Rectal smooth muscle tissue (tissue), 1 donor: ENCODE measurements around the gene PNMA5.
A peak's percentile ranks its signal among the peaks of the same experiment; 100 is the strongest.
"Not testable (repeated sequence)": the region's sequence is repeated elsewhere in the genome, so short reads cannot be mapped to it uniquely, and the experiment has no call there.

Experiments used
- H3K27ac ChIP-seq: one replicate; pipeline ENCODE4 v1.7.0; 2013; ENCODE audit warnings: low read depth, low read length, inconsistent platforms
- H3K27me3 ChIP-seq: one replicate; pipeline ENCODE4 v1.7.0; 2013; ENCODE audit warnings: low read length; ENCODE audit not compliant: control insufficient read depth, insufficient read depth
- H3K36me3 ChIP-seq: one replicate; pipeline ENCODE4 v1.7.0; 2013; ENCODE audit warnings: low read length; ENCODE audit not compliant: control insufficient read depth, insufficient read depth
- H3K4me1 ChIP-seq: one replicate; pipeline ENCODE4 v1.7.0; 2013; ENCODE audit warnings: low read length; ENCODE audit not compliant: control insufficient read depth, insufficient read depth
- H3K4me3 ChIP-seq: one replicate; pipeline ENCODE4 v1.7.0; 2013; ENCODE audit warnings: low read length
- H3K9ac ChIP-seq: one replicate; pipeline ENCODE4 v1.7.0; 2013; ENCODE audit warnings: low read length

Gene PNMA5

GRCh38 chrX:152992115-152992514 lies 1.8 kb downstream of the PNMA5 start:
- Histone ChIP-seq H3K9ac (no peak overlapping the region), H3K36me3 (no peaks in the 10 kb centered on the region), H3K4me3 (no peak overlapping the region), H3K27me3 (no peaks in the 10 kb centered on the region), H3K27ac (no peak overlapping the region), H3K4me1 (no peaks in the 10 kb centered on the region)

- Histone ChIP-seq H3K36me3 (no peaks in the 10 kb centered on the region), H3K4me1 (no peaks in the 10 kb centered on the region), H3K27ac (no peak overlapping the region), H3K9ac (no peak overlapping the region), H3K27me3 (no peaks in the 10 kb centered on the region), H3K4me3 (no peak overlapping the region)
Measured at GRCh38 chrX:152991123-152991522, 2.8 kb downstream of the PNMA5 start.

GRCh38 chrX:152989292-152989658 lies 4.6 kb downstream of the PNMA5 start:
- Histone ChIP-seq H3K9ac (no peak overlapping the region), H3K4me3 (no peak overlapping the region), H3K27me3 (no peaks in the 10 kb centered on the region), H3K4me1 (no peaks in the 10 kb centered on the region), H3K36me3 (no peaks in the 10 kb centered on the region), H3K27ac (no peak overlapping the region)

GRCh38 chrX:152988536-152989291 lies 5.2 kb downstream of the PNMA5 start:
- H3K4me3 ChIP-seq, result no peak overlapping the region
- no peak overlapping the region for H3K27ac ChIP-seq

GRCh38 chrX:152987801-152988200 lies 6.1 kb downstream of the PNMA5 start:
- no peak overlapping the region for H3K27ac ChIP-seq
- no peak overlapping the region for H3K9ac ChIP-seq
- no peak overlapping the region for H3K4me3 ChIP-seq
- no peaks in the 10 kb centered on the region for H3K4me1 ChIP-seq
- no peaks in the 10 kb centered on the region for H3K36me3 ChIP-seq
- H3K27me3 ChIP-seq, result no peaks in the 10 kb centered on the region

More at GRCh38 chrX:152988536-152989291, 5.2 kb downstream of the PNMA5 start:
- Histone ChIP-seq H3K36me3 (no peaks in the 10 kb centered on the region), H3K4me1 (no peaks in the 10 kb centered on the region), H3K27me3 (no peaks in the 10 kb centered on the region), H3K9ac (no peak overlapping the region)

- not testable (repeated sequence) for H3K27me3 ChIP-seq, H3K36me3 ChIP-seq, H3K4me1 ChIP-seq, H3K9ac ChIP-seq, H3K27ac ChIP-seq, H3K4me3 ChIP-seq
Measured at GRCh38 chrX:152987156-152987555, 6.8 kb downstream of the PNMA5 start.

GRCh38 chrX:152985383-152985782 lies 8.5 kb downstream of the PNMA5 start:
- not testable (repeated sequence) for H3K9ac ChIP-seq, H3K27me3 ChIP-seq, H3K36me3 ChIP-seq, H3K27ac ChIP-seq, H3K4me3 ChIP-seq, H3K4me1 ChIP-seq

- Histone ChIP-seq H3K36me3 (no peaks in the 10 kb centered on the region), H3K27ac (no peak overlapping the region), H3K4me1 (no peaks in the 10 kb centered on the region), H3K4me3 (no peak overlapping the region), H3K9ac (no peak overlapping the region), H3K27me3 (no peaks in the 10 kb centered on the region)
Measured at GRCh38 chrX:152968193-152968592, 25.7 kb downstream of the PNMA5 start.

GRCh38 chrX:152960115-152960514 lies 33.8 kb downstream of the PNMA5 start:
- Histone ChIP-seq H3K27ac (no peak overlapping the region), H3K27me3 (peaks cover 3% of the 10 kb centered on the region), H3K36me3 (no peaks in the 10 kb centered on the region), H3K9ac (no peak overlapping the region), H3K4me3 (no peak overlapping the region), H3K4me1 (no peaks in the 10 kb centered on the region)

GRCh38 chrX:152959626-152960025 lies 34.3 kb downstream of the PNMA5 start:
- no peaks in the 10 kb centered on the region for H3K36me3 ChIP-seq
- no peak overlapping the region for H3K27ac ChIP-seq
- peaks cover 3% of the 10 kb centered on the region for H3K27me3 ChIP-seq
- no peak overlapping the region for H3K4me3 ChIP-seq
- no peaks in the 10 kb centered on the region for H3K4me1 ChIP-seq
- no peak overlapping the region for H3K9ac ChIP-seq

- peak overlapping the region; percentile 58 for H3K27ac ChIP-seq
- no peaks in the 10 kb centered on the region for H3K36me3 ChIP-seq
- peak overlapping the region; percentile 22 for H3K4me3 ChIP-seq
- H3K4me1 ChIP-seq, result no peaks in the 10 kb centered on the region
- peaks cover 3% of the 10 kb centered on the region for H3K27me3 ChIP-seq
- H3K9ac ChIP-seq, result no peak overlapping the region
Measured at GRCh38 chrX:152958524-152959465, 35.1 kb downstream of the PNMA5 start.

- Histone ChIP-seq H3K9ac (no peak overlapping the region), H3K4me1 (no peaks in the 10 kb centered on the region), H3K36me3 (no peaks in the 10 kb centered on the region), H3K27me3 (peaks cover 3% of the 10 kb centered on the region), H3K4me3 (no peak overlapping the region), H3K27ac (peak overlapping the region; percentile 56)
Measured at GRCh38 chrX:152958047-152958446, 35.9 kb downstream of the PNMA5 start.
